HL-60 (cell line): ENCODE measurements around the gene ZFY.

ENCODE experiments used
- CTCF ChIP-seq: IDR thresholded peaks from one replicate; pipeline ENCODE4 v1.5.1; 2011; ENCODE audit warnings: low read length, control low read depth, inconsistent platforms; ENCODE audit not compliant: insufficient read depth
- POLR2AphosphoS5 ChIP-seq: IDR thresholded peaks from 2 replicates; pipeline ENCODE4 v1.6.1; 2012; ENCODE audit warnings: low read depth

- no peak for TF ChIP-seq CTCF
- TF ChIP-seq POLR2AphosphoS5: no peak
Observed at GRCh38 chrY:2896050-2896449, 39.1 kb upstream of the ZFY start.
